ENCODE data around the gene NYNRIN. TPM values are rescaled to one million over a fixed set of nuclear protein-coding genes. Genes with fewer than 3 reads are reported as not detected.

The NYNRIN gene
- total RNA-seq, 1 experiment from 2014 or later = 16.6 TPM

- TF ChIP-seq PREB (CRISPR knock-in tag; IDR thresholded peaks at IDR 0.05; ENCODE audit: borderline replicate concordance) (no peak), TP53 (CRISPR knock-in tag; IDR thresholded peaks at IDR 0.05) (no peak)
Measured at GRCh38 chr14:24361326-24361725, 37.5 kb upstream of the NYNRIN start (continued).

- DNase-seq (ENCODE audit: low spot score) (no peak), ATAC-seq (no peak)
- no peak overlapping the region for H3K27ac Mint-ChIP-seq
- no peak for TF ChIP-seq RELA (CRISPR knock-in tag; IDR thresholded peaks at IDR 0.05; ENCODE audit: borderline replicate concordance)
- no peak for TF ChIP-seq ZNF219 (CRISPR knock-in tag; IDR thresholded peaks at IDR 0.05; ENCODE audit: borderline replicate concordance)
- TF ChIP-seq SMAD3 (CRISPR knock-in tag; IDR thresholded peaks at IDR 0.05; ENCODE audit: borderline replicate concordance) = no peak
- no peak for TF ChIP-seq RORB (CRISPR knock-in tag; IDR thresholded peaks at IDR 0.05)
- no peak for TF ChIP-seq PREB (CRISPR knock-in tag; IDR thresholded peaks at IDR 0.05; ENCODE audit: borderline replicate concordance)
- TF ChIP-seq NR3C1 (CRISPR knock-in tag; conservative IDR thresholded peaks at IDR 0.05; ENCODE audit: low read depth) = no peak
- no peak for TF ChIP-seq TEAD1 (CRISPR knock-in tag; IDR thresholded peaks at IDR 0.05)
- TF ChIP-seq MYBL2 (CRISPR knock-in tag; IDR thresholded peaks at IDR 0.05) = no peak
- no peak for TF ChIP-seq SMAD4 (CRISPR knock-in tag; IDR thresholded peaks at IDR 0.05)
- H3K36me3 Mint-ChIP-seq = no peaks in the 10 kb centered on the region
- CTCF ChIA-PET = interaction anchor here (0.8 to 8.2 kb wide), 7 partner anchors 9 to 74 kb away, joined by 3 to 63 read pairs (median 5); partner anchors contain the start of genes CBLN3 and KHNYN
- peaks cover 60% of the 10 kb centered on the region for H3K27me3 Mint-ChIP-seq (ENCODE audit: low read depth)
- H3K9me3 Mint-ChIP-seq = no peaks in the 10 kb centered on the region
- POLR2A ChIA-PET = no interaction called here
- H3K4me1 Mint-ChIP-seq = peaks cover 10% of the 10 kb centered on the region
- no peak overlapping the region for H3K4me3 Mint-ChIP-seq
Measured at GRCh38 chr14:24362241-24362960, 36.4 kb upstream of the NYNRIN start.

- POLR2A ChIA-PET = no interaction called here
- Mint-ChIP-seq H3K27ac (no peak overlapping the region), H3K4me3 (no peak overlapping the region), H3K9me3 (no peaks in the 10 kb centered on the region), H3K27me3 (ENCODE audit: low read depth) (peaks cover 50% of the 10 kb centered on the region), H3K36me3 (no peaks in the 10 kb centered on the region), H3K4me1 (peaks cover 10% of the 10 kb centered on the region)
- DNase-seq (ENCODE audit: low spot score) (no peak), ATAC-seq (no peak)
- CTCF ChIA-PET = interaction anchor here (1.1 to 8.2 kb wide), 4 partner anchors 30 to 88 kb away, joined by 4 to 63 read pairs (median 7); partner anchors contain the start of genes CBLN3 and KHNYN
- TF ChIP-seq CTCF (IDR thresholded peaks at IDR 0.05) (no peak), ZNF425 (CRISPR knock-in tag; conservative IDR thresholded peaks at IDR 0.05) (no peak), ZNF121 (CRISPR knock-in tag; IDR thresholded peaks at IDR 0.05) (no peak), SP1 (CRISPR knock-in tag; conservative IDR thresholded peaks at IDR 0.05) (no peak), MLX (CRISPR knock-in tag; IDR thresholded peaks at IDR 0.05) (no peak), FOXP1 (CRISPR knock-in tag; IDR thresholded peaks at IDR 0.05; ENCODE audit: borderline replicate concordance) (no peak), USF1 (CRISPR knock-in tag; IDR thresholded peaks at IDR 0.05) (no peak), ZNF671 (CRISPR knock-in tag; IDR thresholded peaks at IDR 0.05) (no peak), ZNF396 (CRISPR knock-in tag; IDR thresholded peaks at IDR 0.05; ENCODE audit: borderline replicate concordance) (no peak), ZNF232 (CRISPR knock-in tag; IDR thresholded peaks at IDR 0.05) (no peak), CREM (CRISPR knock-in tag; IDR thresholded peaks at IDR 0.05) (no peak), HMGA2 (CRISPR knock-in tag; IDR thresholded peaks at IDR 0.05) (no peak), NR1H2 (CRISPR knock-in tag; IDR thresholded peaks at IDR 0.05) (no peak), NFYB (CRISPR knock-in tag; conservative IDR thresholded peaks at IDR 0.05; ENCODE audit: low read depth) (no peak), SOX15 (CRISPR knock-in tag; IDR thresholded peaks at IDR 0.05) (no peak), CBFB (CRISPR knock-in tag; IDR thresholded peaks at IDR 0.05; ENCODE audit: low read depth) (no peak), IRF1 (CRISPR knock-in tag; IDR thresholded peaks at IDR 0.05) (no peak)
Measured at GRCh38 chr14:24363401-24363800, 35.4 kb upstream of the NYNRIN start.

All from WTC11 (cell line).